Upper lobe of left lung (tissue), 6 donors: ENCODE results near the gene NPHS1. TPM values are rescaled to one million over a fixed set of nuclear protein-coding genes. Genes with fewer than 3 reads are reported as not detected.
A peak's percentile ranks its signal among the peaks of the same experiment; 100 is the strongest.

Source experiments
- ATAC-seq, 2 donors: fragments of 200-7000 bp; cut with Tn5 transposase; one replicate each; pipeline ENCODE4 v1.9.1; 2022; ENCODE audit warnings: mild to moderate bottlenecking in 2 of 2, moderate library complexity in 2 of 2; ENCODE audit not compliant: low FRiP score in 2 of 2
- DNase-seq, 2 donors: peaks; one replicate each; pipeline ENCODE4 v3.0.0-alpha.2; 2019 to 2020
- H3K27ac ChIP-seq, 4 donors: fragments of 200-600 bp; sonication (generic); one replicate each; pipeline ENCODE4 v1.5.1; 2016 to 2019
- H3K27me3 ChIP-seq, 4 donors: fragments of 200-600 bp; sonication (generic); one replicate each; pipeline ENCODE4 v1.5.1; 2017 to 2019
- H3K36me3 ChIP-seq, 4 donors: fragments of 200-600 bp; sonication (generic); one replicate each; pipeline ENCODE4 v1.5.1; 2016 to 2019
- H3K4me1 ChIP-seq, 4 donors: fragments of 200-600 bp; sonication (generic); one replicate each; pipeline ENCODE4 v1.5.1; 2018 to 2019
- H3K4me3 ChIP-seq, 4 donors: fragments of 200-600 bp; sonication (generic); one replicate each; pipeline ENCODE4 v1.5.1; 2017 to 2019; ENCODE audit warnings: mild to moderate bottlenecking in 2 of 4, moderate library complexity in 1 of 4
- H3K9me3 ChIP-seq, 4 donors: fragments of 200-600 bp; sonication (generic); one replicate each; pipeline ENCODE4 v1.5.1; 2018 to 2019
- EP300 ChIP-seq, 4 donors: sonication (generic); formaldehyde crosslinking; IDR thresholded peaks; one replicate each; pipeline ENCODE4 v1.5.1; 2017; ENCODE audit warnings: antibody characterized with exemption in 4 of 4, control low read depth in 2 of 4
- POLR2A ChIP-seq, 4 donors: fragments of 450-650 bp; IDR thresholded peaks; one replicate each; pipeline ENCODE4 v1.5.1; 2016 to 2017; ENCODE audit warnings: antibody characterized with exemption in 4 of 4, mild to moderate bottlenecking in 2 of 4
- POLR2AphosphoS5 ChIP-seq, 2 donors: sonication (generic); formaldehyde crosslinking; IDR thresholded peaks; one replicate each; pipeline ENCODE4 v1.5.1; 2017; ENCODE audit warnings: antibody characterized with exemption in 2 of 2
- WGBS, 2 donors: methylation state at CpG; one replicate each; pipeline ENCODE4 v1.1.5; 2017 to 2018; 5-methylcytosine and 5-hydroxymethylcytosine counted together
- total RNA-seq, 6 donors: library from RNA; depleted of rRNA in 4 of 6; stranded (reverse); fragments of >200 nt in 4 of 6; gene quantifications; one replicate each; pipeline versions ENCODE4 v1.1.0 to v1.2.1, GENCODE V29; 2016 to 2021
- TF ChIP-seq, protein P1 (sequence below), 6 experiments: fragments of 450-650 bp in 4 of 6; fragments of 200-600 bp in 2 of 6; sonication (generic) in 2 of 6; IDR thresholded peaks; one replicate each; pipeline ENCODE4 v1.5.1; 2016 to 2019; ENCODE audit warnings: antibody characterized with exemption in 6 of 6
- donor health status: DM: no; HTN: no; CAD: no; lungs with moderate emphysema.
- donor health status: DM: no; HTN: yes; CAD: no; lungs with severe emphysema.

The NPHS1 gene
- total RNA-seq, 6 donors from 2014 or later, result not detected

- Histone ChIP-seq H3K4me1 (no peaks in the 10 kb centered on the region), H3K27ac (no peak within 1 kb of the TSS), H3K27me3 (no peaks in the 10 kb centered on the region), H3K9me3 (no peaks in the 10 kb centered on the region), H3K4me3 (no peak within 1 kb of the TSS), H3K36me3 (no peaks in the 10 kb centered on the region)
- WGBS, 2 donors, result 76 to 80% methylated on average over 8 to 26 of the region's 26 CpGs
- TF ChIP-seq POLR2A (IDR thresholded peaks at IDR 0.05), result no peak
- TF ChIP-seq, protein P1, sequence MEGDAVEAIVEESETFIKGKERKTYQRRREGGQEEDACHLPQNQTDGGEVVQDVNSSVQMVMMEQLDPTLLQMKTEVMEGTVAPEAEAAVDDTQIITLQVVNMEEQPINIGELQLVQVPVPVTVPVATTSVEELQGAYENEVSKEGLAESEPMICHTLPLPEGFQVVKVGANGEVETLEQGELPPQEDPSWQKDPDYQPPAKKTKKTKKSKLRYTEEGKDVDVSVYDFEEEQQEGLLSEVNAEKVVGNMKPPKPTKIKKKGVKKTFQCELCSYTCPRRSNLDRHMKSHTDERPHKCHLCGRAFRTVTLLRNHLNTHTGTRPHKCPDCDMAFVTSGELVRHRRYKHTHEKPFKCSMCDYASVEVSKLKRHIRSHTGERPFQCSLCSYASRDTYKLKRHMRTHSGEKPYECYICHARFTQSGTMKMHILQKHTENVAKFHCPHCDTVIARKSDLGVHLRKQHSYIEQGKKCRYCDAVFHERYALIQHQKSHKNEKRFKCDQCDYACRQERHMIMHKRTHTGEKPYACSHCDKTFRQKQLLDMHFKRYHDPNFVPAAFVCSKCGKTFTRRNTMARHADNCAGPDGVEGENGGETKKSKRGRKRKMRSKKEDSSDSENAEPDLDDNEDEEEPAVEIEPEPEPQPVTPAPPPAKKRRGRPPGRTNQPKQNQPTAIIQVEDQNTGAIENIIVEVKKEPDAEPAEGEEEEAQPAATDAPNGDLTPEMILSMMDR (IDR thresholded peaks at IDR 0.05), result no peak
- TF ChIP-seq EP300 (IDR thresholded peaks at IDR 0.05), result no peak
- no peak for TF ChIP-seq POLR2AphosphoS5 (IDR thresholded peaks at IDR 0.05)
- DNase-seq, result peak in 1 of 2 donors; percentile 65
- ATAC-seq, result peak in 1 of 2 donors; percentile 54
Observed at GRCh38 chr19:35812220-35813042, 39.9 kb downstream of the NPHS1 start, which contains the start of gene PRODH2. Gene PRODH2 (minus strand): TSS chr19:35812845. CDS start chr19:35812805, 40 bp downstream.

- 81 to 95% methylated on average over 8 to 18 of the region's 18 CpGs for WGBS, 2 donors
- no peak for TF ChIP-seq EP300 (IDR thresholded peaks at IDR 0.05)
- no peak for TF ChIP-seq POLR2A (IDR thresholded peaks at IDR 0.05)
- TF ChIP-seq, protein P1 (IDR thresholded peaks at IDR 0.05), result no peak
- no peak for TF ChIP-seq POLR2AphosphoS5 (IDR thresholded peaks at IDR 0.05)
- no peaks in the 10 kb centered on the region for H3K36me3 ChIP-seq
- no peaks in the 10 kb centered on the region for H3K4me1 ChIP-seq
- no peak for ATAC-seq
- H3K4me3 ChIP-seq, result no peak overlapping the region
- no peaks in the 10 kb centered on the region for H3K9me3 ChIP-seq
- no peak for DNase-seq
- H3K27ac ChIP-seq, result no peak overlapping the region
- H3K27me3 ChIP-seq, result no peaks in the 10 kb centered on the region
Observed at GRCh38 chr19:35811317-35812219, 40.7 kb downstream of the NPHS1 start.

DNA sequence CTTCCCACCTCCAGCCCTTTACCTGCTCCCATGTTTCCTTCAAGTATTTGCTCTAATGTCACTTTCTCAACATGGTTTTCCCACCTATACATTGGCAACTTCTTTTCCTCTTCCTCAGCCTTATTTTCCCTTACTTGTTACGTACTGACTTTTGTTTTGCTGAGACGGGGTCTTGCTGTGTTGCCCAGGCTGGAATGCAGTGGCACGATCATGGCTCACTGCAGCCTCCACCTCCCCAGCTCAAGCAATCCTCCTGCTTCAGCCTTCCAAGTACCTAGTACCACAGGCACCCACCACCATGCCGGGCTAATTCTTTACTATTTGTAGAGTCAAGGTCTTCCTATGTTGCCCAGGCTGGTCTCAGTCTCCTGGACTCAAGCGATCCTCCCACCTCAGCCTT lies 44.7 kb downstream of the NPHS1 start:
- no peaks in the 10 kb centered on the region for H3K36me3 ChIP-seq

GRCh38 chr19:35806597-35806996 lies 45.7 kb downstream of the NPHS1 start:
- no peaks in the 10 kb centered on the region for H3K4me1 ChIP-seq
- H3K27ac ChIP-seq, result no peak overlapping the region
- H3K36me3 ChIP-seq, result no peaks in the 10 kb centered on the region
- no peaks in the 10 kb centered on the region for H3K27me3 ChIP-seq
- WGBS, 2 donors, result 83 to 90% methylated on average over 1 to 15 of the region's 18 CpGs
- no peak overlapping the region for H3K4me3 ChIP-seq
- DNase-seq (peak in 1 of 2 donors; percentile 70), ATAC-seq (peak in 1 of 2 donors; percentile 39)
- H3K9me3 ChIP-seq, result no peaks in the 10 kb centered on the region
- TF ChIP-seq POLR2AphosphoS5 (IDR thresholded peaks at IDR 0.05) (no peak), EP300 (IDR thresholded peaks at IDR 0.05) (no peak), POLR2A (IDR thresholded peaks at IDR 0.05) (no peak)
- TF ChIP-seq, protein P1 (IDR thresholded peaks at IDR 0.05), result no peak

More for the DNA sequence above, 44.7 kb downstream of the NPHS1 start:
- Histone ChIP-seq H3K27ac (no peak overlapping the region), H3K9me3 (no peaks in the 10 kb centered on the region), H3K27me3 (no peaks in the 10 kb centered on the region), H3K4me1 (no peaks in the 10 kb centered on the region), H3K4me3 (no peak overlapping the region)
- 87 to 91% methylated on average over 5 of the region's 5 CpGs for WGBS, 2 donors
- ATAC-seq, result no peak
- TF ChIP-seq EP300 (IDR thresholded peaks at IDR 0.05) (no peak), POLR2A (IDR thresholded peaks at IDR 0.05) (no peak), POLR2AphosphoS5 (IDR thresholded peaks at IDR 0.05) (no peak)
- TF ChIP-seq, protein P1 (IDR thresholded peaks at IDR 0.05), result no peak
- DNase-seq, result no peak
